Stimulated activated naive CD4-positive, alpha-beta T cell treated with Interleukin-2 at 50 U/mL for 16 hours (primary cell): Measurements from ENCODE around the gene CDHR5.
A peak's percentile ranks its signal among the peaks of the same experiment; 100 is the strongest.

ENCODE experiments used
- DNase-seq: peaks from one replicate; lab custom pipeline; 2025; lab: John Stamatoyannopoulos, UW

Gene CDHR5

DNA sequence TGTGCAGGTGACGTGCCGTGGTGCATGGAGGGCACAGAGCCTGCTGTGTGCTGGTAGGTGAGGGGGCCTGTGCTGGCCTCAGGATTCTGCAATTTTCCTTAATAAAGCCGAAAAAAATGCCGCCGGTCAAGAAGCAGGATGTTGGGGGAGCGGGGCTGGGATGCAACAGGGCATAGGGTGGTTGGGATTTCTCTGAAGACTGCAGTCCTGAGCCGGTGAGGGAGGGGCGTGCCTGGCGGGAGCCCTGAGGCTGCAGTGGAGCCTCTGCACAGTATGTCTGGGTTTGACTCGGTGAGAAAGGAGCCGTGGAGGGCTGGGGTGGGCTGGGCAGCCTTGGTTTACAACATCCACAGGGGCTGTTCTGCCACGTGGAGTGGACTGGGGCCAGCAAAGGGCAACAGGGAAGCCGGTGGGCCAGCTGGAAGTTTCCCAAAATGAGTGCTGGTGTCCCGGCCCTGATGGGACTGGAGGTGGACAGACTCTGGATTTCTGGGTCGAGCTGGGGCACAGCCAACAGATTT is 1.3 kb downstream of the CDHR5 start:
- no peak for DNase-seq

DNA sequence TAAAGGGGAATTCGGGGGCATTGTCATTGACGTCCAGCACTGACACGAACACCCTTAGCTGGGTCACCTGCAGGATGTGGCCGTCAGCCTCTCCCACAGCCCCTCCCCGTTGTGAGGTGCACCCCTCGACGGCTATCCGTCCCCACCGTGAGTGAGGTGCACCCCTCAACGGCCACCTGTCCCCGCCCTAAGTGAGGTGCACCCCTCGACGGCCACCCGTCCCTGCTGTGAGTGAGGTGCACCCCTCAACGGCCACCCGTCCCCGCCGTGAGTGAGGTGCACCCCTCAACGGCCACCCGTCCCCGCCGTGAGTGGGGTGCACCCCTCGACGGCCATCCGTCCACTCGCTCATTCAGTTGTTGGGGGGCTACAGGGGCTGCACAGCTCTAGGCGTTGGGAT is 2.9 kb downstream of the CDHR5 start:
- no peak for DNase-seq

- DNase-seq, result no peak
These were observed 3.6 kb downstream of the CDHR5 start for GRCh38 chr11:620935-621814.

DNA sequence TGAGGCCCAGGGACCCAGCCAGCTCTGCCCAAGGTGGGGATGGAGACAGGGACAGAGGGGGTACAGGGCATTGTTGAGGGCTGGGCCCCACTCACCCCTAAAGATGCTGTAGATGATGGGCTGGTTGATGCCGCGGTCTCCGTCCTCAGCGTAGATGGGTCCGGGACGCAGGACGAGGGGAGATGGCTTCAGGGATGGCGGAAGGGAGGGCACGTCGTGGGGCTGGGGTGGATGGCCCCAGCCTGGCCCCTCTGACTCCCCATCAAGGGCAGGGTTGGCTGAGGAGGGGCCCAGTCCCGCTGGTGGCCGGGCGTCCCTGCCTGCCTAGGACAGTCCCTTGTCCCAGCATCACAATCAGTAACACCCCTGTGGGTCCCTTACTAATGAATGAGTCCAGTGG is 4.6 kb downstream of the CDHR5 start:
- no peak for DNase-seq

GRCh38 chr11:619628-620050 is 5.1 kb downstream of the CDHR5 start:
- DNase-seq, result no peak

- DNase-seq, result no peak
These were observed 5.7 kb downstream of the CDHR5 start for GRCh38 chr11:618856-619627.

DNA sequence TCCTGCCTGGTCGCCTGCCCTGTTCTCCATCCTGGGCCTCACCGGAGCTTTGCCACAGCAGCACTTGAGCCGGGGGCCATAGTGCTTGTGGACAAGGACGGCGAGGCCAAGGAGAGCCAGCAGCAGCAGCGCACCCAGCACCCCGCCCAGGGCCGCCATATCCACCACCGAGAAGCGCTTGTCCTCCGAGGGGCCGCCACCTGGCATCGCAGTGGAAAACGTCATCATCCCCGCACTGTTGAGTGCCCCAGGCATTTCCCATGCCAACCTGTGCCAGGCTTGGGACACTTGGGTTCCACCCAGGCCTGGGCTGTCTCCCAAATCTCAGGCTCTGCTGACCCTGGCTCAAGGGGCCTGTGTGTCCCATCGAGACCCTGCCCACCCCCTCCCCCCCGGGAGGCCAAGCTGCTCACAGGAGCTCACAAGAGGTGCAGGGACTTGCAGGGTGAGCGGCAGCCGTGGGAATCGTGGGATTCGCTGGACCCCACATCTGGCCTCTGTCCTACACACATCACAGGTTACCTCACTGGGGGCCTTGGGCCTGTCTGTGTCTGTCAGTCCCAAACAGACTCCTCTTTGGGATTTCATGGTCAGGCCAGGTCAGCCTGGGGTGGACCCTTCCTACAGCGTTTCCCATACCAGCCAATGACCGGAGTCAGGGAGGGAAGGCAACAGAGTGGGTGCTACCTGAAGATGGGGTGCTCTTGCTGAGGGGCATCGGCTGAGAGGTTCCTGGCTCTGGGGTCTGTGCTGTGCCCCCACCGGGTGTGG is 6.7 kb downstream of the CDHR5 start:
- no peak for DNase-seq

- no peak for DNase-seq
These were observed 7.4 kb downstream of the CDHR5 start for GRCh38 chr11:617199-617911.

- no peak for DNase-seq
These were observed 8.2 kb downstream of the CDHR5 start for GRCh38 chr11:616320-617198.

GRCh38 chr11:615504-616319 is 9.0 kb downstream of the CDHR5 start, which contains the start of gene IRF7:
Gene IRF7 (minus strand): TSS chr11:615950. CDS start chr11:615364, 586 bp downstream.
- peak; percentile 83 for DNase-seq

DNA sequence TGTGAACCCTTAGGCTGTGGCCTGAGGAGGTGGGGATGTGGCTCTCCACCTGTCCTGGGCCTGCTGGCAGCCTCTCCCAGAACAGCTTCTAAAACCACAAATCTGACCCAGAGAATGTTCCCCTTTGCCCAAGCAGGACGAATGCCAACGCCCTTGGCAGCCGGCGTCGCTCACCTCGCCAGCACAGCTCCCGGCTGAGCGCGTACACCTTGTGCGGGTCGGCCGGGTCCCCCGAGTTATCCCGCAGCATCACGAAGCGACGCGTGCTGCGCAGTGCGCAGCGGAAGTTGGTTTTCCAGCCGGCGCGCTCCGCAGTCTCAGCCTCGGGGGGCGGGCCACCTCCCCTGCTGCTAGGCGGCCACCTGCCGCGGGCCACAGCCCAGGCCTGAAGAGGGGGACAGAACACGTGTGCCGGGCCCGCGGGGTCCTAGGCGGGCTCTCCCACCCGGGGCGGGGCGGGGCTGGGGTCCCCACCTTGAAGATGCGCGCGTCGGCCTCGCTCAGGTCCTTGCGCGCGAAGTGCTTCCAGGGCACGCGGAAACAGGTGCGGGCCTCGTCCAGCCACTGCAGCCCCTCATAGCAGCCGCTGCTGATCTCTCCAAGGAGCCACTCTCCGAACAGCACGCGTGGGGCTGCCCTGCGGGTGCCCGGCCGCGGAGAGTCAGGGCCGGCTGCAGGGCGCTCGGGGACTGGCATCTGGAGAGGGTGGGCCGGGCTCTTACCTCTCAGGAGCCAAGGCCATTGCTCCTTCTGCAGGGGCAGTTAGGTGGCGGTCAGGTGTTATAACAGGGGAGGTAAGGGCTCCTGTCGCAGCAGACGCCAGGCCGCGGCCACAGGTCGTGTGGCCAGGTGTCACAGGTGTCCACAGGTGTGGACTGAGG is 9.9 kb downstream of the CDHR5 start:
- no peak for DNase-seq

DNA sequence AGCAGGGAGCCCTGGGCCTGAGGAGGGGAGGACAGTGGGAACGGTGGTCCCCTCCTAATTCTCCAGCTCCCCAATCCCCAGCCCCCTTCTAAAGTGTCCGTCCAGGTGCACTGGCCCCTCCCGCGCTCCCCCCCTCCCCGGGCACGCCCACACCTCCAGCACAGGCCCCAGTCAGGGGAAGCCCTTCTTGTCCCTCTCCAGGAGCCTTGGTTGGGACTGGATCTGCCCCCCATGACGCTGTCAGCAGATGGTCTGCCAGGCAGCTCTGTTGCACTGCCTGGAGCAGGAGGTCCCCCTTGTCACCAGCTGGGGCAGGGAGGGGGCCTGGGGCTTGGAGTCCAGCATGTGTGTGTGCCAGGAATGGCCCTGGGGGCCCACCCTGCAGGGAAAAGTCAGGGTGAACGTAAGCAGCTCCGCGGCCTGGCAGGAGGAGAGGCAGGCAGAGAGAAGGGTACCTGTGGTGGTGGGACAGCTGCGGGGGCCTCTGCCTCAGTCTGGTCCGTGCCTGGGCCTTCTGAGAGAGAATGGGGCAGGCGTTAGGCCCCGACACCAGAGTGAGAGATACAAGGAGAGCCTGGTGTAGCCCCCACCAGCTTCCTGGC is 10.6 kb downstream of the CDHR5 start:
- no peak for DNase-seq

GRCh38 chr11:613369-613968 is 11.3 kb downstream of the CDHR5 start:
- DNase-seq, result peak; percentile 79

GRCh38 chr11:612961-613300 is 11.8 kb downstream of the CDHR5 start:
- no peak for DNase-seq

- DNase-seq, result no peak
These were observed 12.4 kb downstream of the CDHR5 start for GRCh38 chr11:612201-612960.

GRCh38 chr11:611001-611996 is 13.5 kb downstream of the CDHR5 start:
- DNase-seq, result no peak
